Vagina (tissue), 2 donors: Measurements from ENCODE around the gene CENPX.

Source experiments
- CTCF ChIP-seq, 3 experiments: fragments of 450-650 bp in 2 of 3; fragments of 200-600 bp in 1 of 3; sonication (generic) in 1 of 3; IDR thresholded peaks; one replicate each; pipeline ENCODE4 v1.5.1; 2017 to 2019; ENCODE audit warnings: antibody characterized with exemption in 3 of 3, mild to moderate bottlenecking in 2 of 3, moderate library complexity in 2 of 3
- POLR2A ChIP-seq, 2 donors: fragments of 450-650 bp; IDR thresholded peaks; one replicate each; pipeline ENCODE4 v1.6.1; 2017; ENCODE audit warnings: antibody characterized with exemption in 2 of 2, mild to moderate bottlenecking in 2 of 2, moderate library complexity in 2 of 2
- POLR2AphosphoS5 ChIP-seq, 2 donors: sonication (generic); formaldehyde crosslinking; IDR thresholded peaks; one replicate each; pipeline ENCODE4 v1.9.0; 2017; ENCODE audit warnings: antibody characterized with exemption in 2 of 2, mild to moderate bottlenecking in 2 of 2, low read depth in 1 of 2; ENCODE audit not compliant: insufficient read depth in 1 of 2

GRCh38 chr17:82059272-82060000 lies 36.8 kb upstream of the CENPX start:
- TF ChIP-seq CTCF (IDR thresholded peaks at IDR 0.05) (no peak), POLR2A (IDR thresholded peaks at IDR 0.05) (no peak), POLR2AphosphoS5 (IDR thresholded peaks at IDR 0.05; ENCODE audit: insufficient read depth in 1 of 2, low read depth in 1 of 2) (no peak)
